Esophagus squamous epithelium (tissue), 5 donors: Measurements from ENCODE around the gene ESRRB. TPM values are rescaled to one million over a fixed set of nuclear protein-coding genes. Genes with fewer than 3 reads are reported as not detected.

Source experiments
- DNase-seq: peaks from one replicate; lab custom pipeline; 2025; lab: John Stamatoyannopoulos, UW
- H3K27ac ChIP-seq, 4 donors: fragments of 200-600 bp; sonication (generic); one replicate each; pipeline ENCODE4 v1.5.1; 2016 to 2019; ENCODE audit warnings: mild to moderate bottlenecking in 1 of 4
- H3K27me3 ChIP-seq, 4 donors: fragments of 200-600 bp; sonication (generic); 1 replicate in 3 of 4; 2 replicates in 1 of 4; pipeline versions ENCODE4 v1.5.1 to v1.6.0; 2017 to 2021; ENCODE audit warnings: antibody characterized with exemption in 1 of 4
- H3K36me3 ChIP-seq, 3 donors: fragments of 200-600 bp; sonication (generic); one replicate each; pipeline ENCODE4 v1.5.1; 2016 to 2019
- H3K4me1 ChIP-seq, 3 donors: fragments of 200-600 bp; sonication (generic); one replicate each; pipeline ENCODE4 v1.5.1; 2017 to 2019
- H3K4me3 ChIP-seq, 4 donors: fragments of 200-600 bp; sonication (generic); 1 replicate in 3 of 4; 2 replicates in 1 of 4; pipeline ENCODE4 v1.5.1; 2016 to 2019; ENCODE audit warnings: mild to moderate bottlenecking in 2 of 4, moderate library complexity in 1 of 4
- H3K9me3 ChIP-seq, 3 donors: fragments of 200-600 bp; sonication (generic); one replicate each; pipeline ENCODE4 v1.5.1; 2016 to 2019
- POLR2A ChIP-seq, 4 donors: fragments of 450-650 bp; IDR thresholded peaks; one replicate each; pipeline ENCODE4 v1.6.1; 2017; ENCODE audit warnings: antibody characterized with exemption in 4 of 4, mild to moderate bottlenecking in 4 of 4, moderate library complexity in 3 of 4
- WGBS, 2 donors: methylation state at CpG; one replicate each; pipeline ENCODE4 v1.1.5; 2018; 5-methylcytosine and 5-hydroxymethylcytosine counted together
- intact Hi-C: fragments of 100-400 bp; cut with DNase I; formaldehyde crosslinking; loops from one replicate; pipeline ENCODE4 v1.15.0; 2022
- total RNA-seq, 4 donors: library from RNA; depleted of rRNA; stranded (reverse); fragments of >200 nt; gene quantifications; one replicate each; pipeline ENCODE4 v1.1.0, GENCODE V29; 2016
- TF ChIP-seq, protein P1 (sequence below), 6 experiments: fragments of 450-650 bp in 4 of 6; fragments of 200-600 bp in 2 of 6; sonication (generic) in 2 of 6; IDR thresholded peaks; one replicate each; pipeline ENCODE4 v1.5.1; 2016 to 2019; ENCODE audit warnings: antibody characterized with exemption in 6 of 6, mild to moderate bottlenecking in 4 of 6, moderate library complexity in 4 of 6
- donor health status: DM: yes; HTN: yes; CAD: no.

Gene ESRRB
- total RNA-seq, 4 donors from 2014 or later, result not detected

- intact Hi-C loops, result no loop called here
- no peak for DNase-seq
- TF ChIP-seq POLR2A (IDR thresholded peaks at IDR 0.05), result no peak
- TF ChIP-seq, protein P1, sequence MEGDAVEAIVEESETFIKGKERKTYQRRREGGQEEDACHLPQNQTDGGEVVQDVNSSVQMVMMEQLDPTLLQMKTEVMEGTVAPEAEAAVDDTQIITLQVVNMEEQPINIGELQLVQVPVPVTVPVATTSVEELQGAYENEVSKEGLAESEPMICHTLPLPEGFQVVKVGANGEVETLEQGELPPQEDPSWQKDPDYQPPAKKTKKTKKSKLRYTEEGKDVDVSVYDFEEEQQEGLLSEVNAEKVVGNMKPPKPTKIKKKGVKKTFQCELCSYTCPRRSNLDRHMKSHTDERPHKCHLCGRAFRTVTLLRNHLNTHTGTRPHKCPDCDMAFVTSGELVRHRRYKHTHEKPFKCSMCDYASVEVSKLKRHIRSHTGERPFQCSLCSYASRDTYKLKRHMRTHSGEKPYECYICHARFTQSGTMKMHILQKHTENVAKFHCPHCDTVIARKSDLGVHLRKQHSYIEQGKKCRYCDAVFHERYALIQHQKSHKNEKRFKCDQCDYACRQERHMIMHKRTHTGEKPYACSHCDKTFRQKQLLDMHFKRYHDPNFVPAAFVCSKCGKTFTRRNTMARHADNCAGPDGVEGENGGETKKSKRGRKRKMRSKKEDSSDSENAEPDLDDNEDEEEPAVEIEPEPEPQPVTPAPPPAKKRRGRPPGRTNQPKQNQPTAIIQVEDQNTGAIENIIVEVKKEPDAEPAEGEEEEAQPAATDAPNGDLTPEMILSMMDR (IDR thresholded peaks at IDR 0.05), result no peak
- WGBS, 2 donors, result 76 to 83% methylated on average over 8 of the region's 8 CpGs
- Histone ChIP-seq H3K27ac (no peak overlapping the region), H3K4me3 (no peak overlapping the region), H3K36me3 (no peaks in the 10 kb centered on the region), H3K4me1 (no peaks in the 10 kb centered on the region), H3K27me3 (peaks cover 0 to 50% (median 0%) of the 10 kb centered on the region in 4 donors), H3K9me3 (no peaks in the 10 kb centered on the region)
Observed at GRCh38 chr14:76336876-76337275, 39.1 kb upstream of the ESRRB start.

GRCh38 chr14:76337635-76338545 is 38.0 kb upstream of the ESRRB start:
- 62 to 63% methylated on average over 12 to 14 of the region's 16 CpGs for WGBS, 2 donors
- Histone ChIP-seq H3K4me1 (no peaks in the 10 kb centered on the region), H3K4me3 (no peak overlapping the region), H3K9me3 (no peaks in the 10 kb centered on the region), H3K27ac (no peak overlapping the region), H3K36me3 (no peaks in the 10 kb centered on the region), H3K27me3 (peaks cover 0 to 52% (median 0%) of the 10 kb centered on the region in 4 donors)
- DNase-seq, result no peak
- TF ChIP-seq, protein P1 (IDR thresholded peaks at IDR 0.05), result no peak
- no peak for TF ChIP-seq POLR2A (IDR thresholded peaks at IDR 0.05)
- intact Hi-C loops, result no loop called here

- intact Hi-C loops, result no loop called here
- WGBS, 2 donors, result 66 to 72% methylated on average over 14 to 23 of the region's 24 CpGs
Observed at GRCh38 chr14:76339728-76340615, 36.0 kb upstream of the ESRRB start.

GRCh38 chr14:76343386-76343785 is 32.6 kb upstream of the ESRRB start:
- Histone ChIP-seq H3K36me3 (no peaks in the 10 kb centered on the region), H3K27ac (no peak overlapping the region), H3K9me3 (peaks cover 0 to 6% (median 0%) of the 10 kb centered on the region in 3 donors), H3K27me3 (peaks cover 0 to 50% (median 0%) of the 10 kb centered on the region in 4 donors), H3K4me3 (no peak overlapping the region), H3K4me1 (peaks cover 0 to under 1% (median 0%) of the 10 kb centered on the region in 3 donors)
- DNase-seq, result no peak
- WGBS, 2 donors, result 67 to 78% methylated on average over 1 to 4 of the region's 4 CpGs
- intact Hi-C loops, result no loop called here
- no peak for TF ChIP-seq POLR2A (IDR thresholded peaks at IDR 0.05)
- TF ChIP-seq, protein P1 (IDR thresholded peaks at IDR 0.05), result no peak

More at GRCh38 chr14:76339728-76340615, 36.0 kb upstream of the ESRRB start:
- peaks cover 0 to 60% (median 0%) of the 10 kb centered on the region in 4 donors for H3K27me3 ChIP-seq
- no peak for DNase-seq
- H3K27ac ChIP-seq, result no peak overlapping the region
- H3K9me3 ChIP-seq, result peaks cover 0 to 6% (median 0%) of the 10 kb centered on the region in 3 donors
- TF ChIP-seq, protein P1 (IDR thresholded peaks at IDR 0.05), result no peak
- TF ChIP-seq POLR2A (IDR thresholded peaks at IDR 0.05), result no peak
- H3K4me3 ChIP-seq, result no peak overlapping the region
- H3K36me3 ChIP-seq, result no peaks in the 10 kb centered on the region
- H3K4me1 ChIP-seq, result no peaks in the 10 kb centered on the region
